Osteocyte (in vitro differentiated cells): ENCODE results near the gene KCNJ5. TPM values are rescaled to one million over a fixed set of nuclear protein-coding genes. Genes with fewer than 3 reads are reported as not detected.

ENCODE experiments used
- DNase-seq: peaks from one replicate; pipeline ENCODE4 v3.0.0; 2021; ENCODE audit warnings: mixed read lengths; ENCODE audit not compliant: unreplicated experiment; ENCODE audit errors: extremely low spot score
- H3K27ac Mint-ChIP-seq: one replicate; pipeline ENCODE4 v1.8.0; 2021; ENCODE audit warnings: mild to moderate bottlenecking, mixed read lengths; ENCODE audit not compliant: unreplicated experiment
- H3K27me3 Mint-ChIP-seq: one replicate; pipeline ENCODE4 v1.8.0; 2021; ENCODE audit warnings: mixed read lengths; ENCODE audit not compliant: unreplicated experiment
- H3K36me3 Mint-ChIP-seq: one replicate; pipeline ENCODE4 v1.8.0; 2021; ENCODE audit warnings: mixed read lengths; ENCODE audit not compliant: unreplicated experiment
- H3K4me1 Mint-ChIP-seq: one replicate; pipeline ENCODE4 v1.8.0; 2021; ENCODE audit warnings: mixed read lengths; ENCODE audit not compliant: unreplicated experiment
- H3K4me3 Mint-ChIP-seq: one replicate; pipeline ENCODE4 v1.8.0; 2021; ENCODE audit warnings: mild to moderate bottlenecking, moderate library complexity, mixed read lengths; ENCODE audit not compliant: unreplicated experiment
- H3K9me3 Mint-ChIP-seq: one replicate; pipeline ENCODE4 v1.8.0; 2021; ENCODE audit warnings: mixed read lengths; ENCODE audit not compliant: unreplicated experiment
- CTCF ChIP-seq: fragments of 200-600 bp; sonication (generic); IDR thresholded peaks from 2 replicates; pipeline ENCODE4 v1.5.0; 2021; ENCODE audit warnings: antibody characterized with exemption, mild to moderate bottlenecking, moderate library complexity
- total RNA-seq: library from RNA; stranded (reverse); gene quantifications from 2 replicates; pipeline ENCODE4 v1.2.1, GENCODE V29; 2021

The KCNJ5 gene
- total RNA-seq, 1 donor from 2014 or later: not detected

- no peak for TF ChIP-seq CTCF
- peaks cover 34% of the 10 kb centered on the region for H3K27me3 Mint-ChIP-seq
- DNase-seq: no peak
- H3K4me1 Mint-ChIP-seq: peaks cover 1% of the 10 kb centered on the region
- no peak overlapping the region for H3K4me3 Mint-ChIP-seq
- no peaks in the 10 kb centered on the region for H3K9me3 Mint-ChIP-seq
- H3K27ac Mint-ChIP-seq: no peak overlapping the region
- no peaks in the 10 kb centered on the region for H3K36me3 Mint-ChIP-seq
These were observed 55.5 kb downstream of the KCNJ5 start for GRCh38 chr11:128946648-128947047.

GRCh38 chr11:128947773-128948172, 56.6 kb downstream of the KCNJ5 start:
- H3K4me1 Mint-ChIP-seq: peaks cover 1% of the 10 kb centered on the region
- H3K36me3 Mint-ChIP-seq: no peaks in the 10 kb centered on the region
- no peak for TF ChIP-seq CTCF

GRCh38 chr11:128948583-128948982, 57.4 kb downstream of the KCNJ5 start:
- TF ChIP-seq CTCF: peak; percentile 9
- DNase-seq: no peak
- H3K4me3 Mint-ChIP-seq: no peak overlapping the region
- no peaks in the 10 kb centered on the region for H3K9me3 Mint-ChIP-seq
- peaks cover 1% of the 10 kb centered on the region for H3K4me1 Mint-ChIP-seq
- no peaks in the 10 kb centered on the region for H3K36me3 Mint-ChIP-seq
- H3K27me3 Mint-ChIP-seq: peaks cover 38% of the 10 kb centered on the region
- no peak overlapping the region for H3K27ac Mint-ChIP-seq

More at GRCh38 chr11:128947773-128948172, 56.6 kb downstream of the KCNJ5 start:
- Mint-ChIP-seq H3K4me3 (no peak overlapping the region), H3K9me3 (no peaks in the 10 kb centered on the region), H3K27me3 (peaks cover 35% of the 10 kb centered on the region), H3K27ac (no peak overlapping the region)
- no peak for DNase-seq

GRCh38 chr11:128949791-128950454, 58.8 kb downstream of the KCNJ5 start:
- H3K9me3 Mint-ChIP-seq: no peaks in the 10 kb centered on the region
- no peak overlapping the region for H3K27ac Mint-ChIP-seq
- DNase-seq: no peak
- peaks cover 1% of the 10 kb centered on the region for H3K4me1 Mint-ChIP-seq
- no peaks in the 10 kb centered on the region for H3K36me3 Mint-ChIP-seq
- H3K27me3 Mint-ChIP-seq: peaks cover 39% of the 10 kb centered on the region
- H3K4me3 Mint-ChIP-seq: no peak overlapping the region
- TF ChIP-seq CTCF: no peak

- Mint-ChIP-seq H3K27me3 (peaks cover 53% of the 10 kb centered on the region), H3K36me3 (no peaks in the 10 kb centered on the region), H3K4me1 (peaks cover 1% of the 10 kb centered on the region), H3K4me3 (no peak overlapping the region), H3K9me3 (no peaks in the 10 kb centered on the region), H3K27ac (no peak overlapping the region)
- no peak for DNase-seq
- TF ChIP-seq CTCF: no peak
These were observed 62.0 kb downstream of the KCNJ5 start for GRCh38 chr11:128953151-128953550.
